ENCODE measurements around the gene PTPRM.

DNA sequence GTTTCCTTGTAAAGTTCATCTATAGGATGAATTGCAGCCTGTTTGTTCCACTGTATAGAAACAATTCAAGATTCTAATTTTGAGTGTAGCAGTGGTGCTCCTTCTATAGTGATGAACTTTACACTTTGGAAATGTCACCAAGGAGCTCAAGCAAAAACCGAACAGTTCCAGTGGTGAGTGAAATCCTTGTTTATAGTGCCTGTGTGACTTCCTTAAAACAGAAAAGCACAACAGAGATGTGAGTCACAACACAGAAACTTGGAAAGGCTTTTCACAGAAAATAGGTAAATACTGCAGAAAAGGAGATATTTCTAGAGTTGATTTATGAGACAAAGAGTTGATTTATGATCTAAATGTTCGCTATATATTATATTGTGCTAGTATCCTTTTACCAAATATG, 482.0 kb downstream of the PTPRM start:
- TF ChIP-seq, protein P1, sequence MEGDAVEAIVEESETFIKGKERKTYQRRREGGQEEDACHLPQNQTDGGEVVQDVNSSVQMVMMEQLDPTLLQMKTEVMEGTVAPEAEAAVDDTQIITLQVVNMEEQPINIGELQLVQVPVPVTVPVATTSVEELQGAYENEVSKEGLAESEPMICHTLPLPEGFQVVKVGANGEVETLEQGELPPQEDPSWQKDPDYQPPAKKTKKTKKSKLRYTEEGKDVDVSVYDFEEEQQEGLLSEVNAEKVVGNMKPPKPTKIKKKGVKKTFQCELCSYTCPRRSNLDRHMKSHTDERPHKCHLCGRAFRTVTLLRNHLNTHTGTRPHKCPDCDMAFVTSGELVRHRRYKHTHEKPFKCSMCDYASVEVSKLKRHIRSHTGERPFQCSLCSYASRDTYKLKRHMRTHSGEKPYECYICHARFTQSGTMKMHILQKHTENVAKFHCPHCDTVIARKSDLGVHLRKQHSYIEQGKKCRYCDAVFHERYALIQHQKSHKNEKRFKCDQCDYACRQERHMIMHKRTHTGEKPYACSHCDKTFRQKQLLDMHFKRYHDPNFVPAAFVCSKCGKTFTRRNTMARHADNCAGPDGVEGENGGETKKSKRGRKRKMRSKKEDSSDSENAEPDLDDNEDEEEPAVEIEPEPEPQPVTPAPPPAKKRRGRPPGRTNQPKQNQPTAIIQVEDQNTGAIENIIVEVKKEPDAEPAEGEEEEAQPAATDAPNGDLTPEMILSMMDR (IDR thresholded peaks at IDR 0.05) = no peak
- TF ChIP-seq POLR2A (IDR thresholded peaks at IDR 0.05) = no peak

Measured in lower leg skin (tissue), 3 donors.